A549 (cell line): Measurements from ENCODE around the gene HMCN1.

Experiments used
- BCL3 ChIP-seq: fragments of >200 bp; sonication (Bioruptor Twin); formaldehyde crosslinking; IDR thresholded peaks from 3 replicates; pipeline ENCODE4 v1.6.1; 2016
- ELK1 ChIP-seq: fragments of 150-350 bp; IDR thresholded peaks from 2 replicates; pipeline ENCODE4 v1.6.1; 2014; ENCODE audit warnings: low read depth, mild to moderate bottlenecking, low read length
- PHF8 ChIP-seq: fragments of 200-600 bp; sonication (generic); IDR thresholded peaks from 2 replicates; pipeline ENCODE4 v1.6.1; 2016; ENCODE audit warnings: low read depth, mild to moderate bottlenecking, antibody characterized with exemption, moderate library complexity, borderline replicate concordance
- SMC3 ChIP-seq: fragments of >200 bp; sonication (Bioruptor Twin); formaldehyde crosslinking; IDR thresholded peaks from 3 replicates; pipeline ENCODE4 v1.6.1; 2018; ENCODE audit warnings: inconsistent platforms

GRCh38 chr1:185716095-185716494 lies 18.1 kb upstream of the HMCN1 start:
- TF ChIP-seq ELK1 (no peak), BCL3 (no peak), SMC3 (no peak), PHF8 (no peak)
